NCI-H2029 treated with DMSO at 0.1 percent for 48 hours (cell line): Measurements from ENCODE around the gene EGFR.

Experiments
- DNase-seq: peaks from one replicate; lab custom pipeline; 2025; lab: John Stamatoyannopoulos, UW

EGFR gene

GRCh38 chr7:55101359-55101758 is 82.5 kb downstream of the EGFR start:
- no peak for DNase-seq

- DNase-seq: no peak
Observed at GRCh38 chr7:55104123-55104522, 85.3 kb downstream of the EGFR start.

GRCh38 chr7:55104712-55105433 is 86.1 kb downstream of the EGFR start:
- DNase-seq: no peak

GRCh38 chr7:55105952-55106351 is 87.1 kb downstream of the EGFR start:
- no peak for DNase-seq

GRCh38 chr7:55107946-55108345 is 89.1 kb downstream of the EGFR start:
- DNase-seq: no peak

- no peak for DNase-seq
Observed at GRCh38 chr7:55108401-55108800, 89.6 kb downstream of the EGFR start.

- no peak for DNase-seq
Observed at GRCh38 chr7:55108818-55109217, 90.0 kb downstream of the EGFR start.

- DNase-seq: no peak
Observed at GRCh38 chr7:55109404-55110167, 90.8 kb downstream of the EGFR start.

GRCh38 chr7:55110282-55110992 is 91.6 kb downstream of the EGFR start:
- DNase-seq: no peak

GRCh38 chr7:55110993-55111361 is 92.2 kb downstream of the EGFR start:
- DNase-seq: peak; percentile 22

GRCh38 chr7:55112056-55112455 is 93.2 kb downstream of the EGFR start:
- DNase-seq: no peak

- no peak for DNase-seq
Observed at GRCh38 chr7:55113760-55114540, 95.1 kb downstream of the EGFR start.

GRCh38 chr7:55117286-55117685 is 98.5 kb downstream of the EGFR start:
- DNase-seq: no peak

GRCh38 chr7:55118426-55118825 is 99.6 kb downstream of the EGFR start:
- no peak for DNase-seq

- DNase-seq: no peak
Observed at GRCh38 chr7:55119571-55119970, 100.8 kb downstream of the EGFR start.

GRCh38 chr7:55120074-55120473 is 101.3 kb downstream of the EGFR start:
- no peak for DNase-seq

- peak; percentile 96 for DNase-seq
Observed at GRCh38 chr7:55120501-55121198, 101.8 kb downstream of the EGFR start.

- peak; percentile 46 for DNase-seq
Observed at GRCh38 chr7:55121249-55121648, 102.4 kb downstream of the EGFR start.

- DNase-seq: no peak
Observed at GRCh38 chr7:55122263-55122662, 103.4 kb downstream of the EGFR start.

GRCh38 chr7:55124989-55125875 is 106.4 kb downstream of the EGFR start:
- DNase-seq: no peak
